ENCODE measurements around the gene ACSF3. TPM values are rescaled to one million over a fixed set of nuclear protein-coding genes. Genes with fewer than 3 reads are reported as not detected.
"Not testable (repeated sequence)": the region's sequence is repeated elsewhere in the genome, so short reads cannot be mapped to it uniquely, and the experiment has no call there.

ACSF3 gene
- total RNA-seq, 2 experiments from 2014 or later = 57.3 to 62.0 TPM

GRCh38 chr16:89156740-89157645, 63.3 kb downstream of the ACSF3 start:
- POLR2A ChIA-PET = no interaction called here
- no peaks in the 10 kb centered on the region for H3K36me3 Mint-ChIP-seq (ENCODE audit: low read depth)
- CTCF ChIA-PET = interaction anchor here (2.5 kb wide), 1 partner anchor 10 kb away, joined by 10 read pairs; no protein-coding TSS in a partner anchor
- DNase-seq = no peak
- H3K27me3 Mint-ChIP-seq = no peaks in the 10 kb centered on the region
- peaks cover 17% of the 10 kb centered on the region for H3K9me3 Mint-ChIP-seq
- no peak overlapping the region for H3K4me3 Mint-ChIP-seq
- peaks cover 2% of the 10 kb centered on the region for H3K4me1 Mint-ChIP-seq
- H3K27ac Mint-ChIP-seq = no peak overlapping the region

GRCh38 chr16:89157778-89158177, 64.1 kb downstream of the ACSF3 start:
- no peak for DNase-seq
- Mint-ChIP-seq H3K27me3 (no peaks in the 10 kb centered on the region), H3K9me3 (peaks cover 17% of the 10 kb centered on the region), H3K4me1 (no peaks in the 10 kb centered on the region), H3K4me3 (no peak overlapping the region), H3K36me3 (ENCODE audit: low read depth) (no peaks in the 10 kb centered on the region), H3K27ac (no peak overlapping the region)
- CTCF ChIA-PET = no interaction called here
- POLR2A ChIA-PET = no interaction called here

- H3K27ac Mint-ChIP-seq = no peak overlapping the region
- DNase-seq = no peak
- H3K27me3 Mint-ChIP-seq = no peaks in the 10 kb centered on the region
- ChIA-PET POLR2A (no interaction called here), CTCF (no interaction called here)
- H3K9me3 Mint-ChIP-seq = peaks cover 17% of the 10 kb centered on the region
- no peak overlapping the region for H3K4me3 Mint-ChIP-seq
- H3K36me3 Mint-ChIP-seq (ENCODE audit: low read depth) = no peaks in the 10 kb centered on the region
- no peaks in the 10 kb centered on the region for H3K4me1 Mint-ChIP-seq
Measured at GRCh38 chr16:89159066-89159849, 65.6 kb downstream of the ACSF3 start.

GRCh38 chr16:89159850-89160354, 66.2 kb downstream of the ACSF3 start:
- Mint-ChIP-seq H3K36me3 (ENCODE audit: low read depth) (no peaks in the 10 kb centered on the region), H3K4me1 (no peaks in the 10 kb centered on the region), H3K27ac (no peak overlapping the region), H3K9me3 (peaks cover 17% of the 10 kb centered on the region), H3K27me3 (no peaks in the 10 kb centered on the region), H3K4me3 (no peak overlapping the region)
- POLR2A ChIA-PET = no interaction called here
- CTCF ChIA-PET = no interaction called here
- DNase-seq = no peak

- Mint-ChIP-seq H3K4me3 (no peak overlapping the region), H3K36me3 (ENCODE audit: low read depth) (no peaks in the 10 kb centered on the region), H3K27me3 (no peaks in the 10 kb centered on the region), H3K4me1 (no peaks in the 10 kb centered on the region), H3K27ac (no peak overlapping the region), H3K9me3 (peaks cover 17% of the 10 kb centered on the region)
- ChIA-PET CTCF (interaction anchor here (0.9 kb wide), 1 partner anchor 10 kb away, joined by 3 read pairs; no protein-coding TSS in a partner anchor), POLR2A (no interaction called here)
- no peak for DNase-seq
Measured at GRCh38 chr16:89160977-89161701, 67.5 kb downstream of the ACSF3 start.

GRCh38 chr16:89161763-89162713, 68.4 kb downstream of the ACSF3 start:
- Mint-ChIP-seq H3K4me3 (no peak overlapping the region), H3K27ac (no peak overlapping the region), H3K36me3 (ENCODE audit: low read depth) (no peaks in the 10 kb centered on the region), H3K4me1 (no peaks in the 10 kb centered on the region), H3K27me3 (no peaks in the 10 kb centered on the region), H3K9me3 (peaks cover 17% of the 10 kb centered on the region)
- ChIA-PET CTCF (no interaction called here), POLR2A (no interaction called here)
- DNase-seq = no peak

GRCh38 chr16:89163297-89163696, 69.6 kb downstream of the ACSF3 start:
- H3K9me3 Mint-ChIP-seq = peaks cover 8% of the 10 kb centered on the region
- ChIA-PET POLR2A (interaction anchor here (0.8 kb wide), 1 partner anchor 8 kb away, joined by 3 read pairs; no protein-coding TSS in a partner anchor), CTCF (no interaction called here)
- DNase-seq = no peak
- peaks cover 2% of the 10 kb centered on the region for H3K4me1 Mint-ChIP-seq
- no peaks in the 10 kb centered on the region for H3K27me3 Mint-ChIP-seq
- H3K27ac Mint-ChIP-seq = no peak overlapping the region
- no peaks in the 10 kb centered on the region for H3K36me3 Mint-ChIP-seq (ENCODE audit: low read depth)
- no peak overlapping the region for H3K4me3 Mint-ChIP-seq

- H3K27ac Mint-ChIP-seq = no peak overlapping the region
- POLR2A ChIA-PET = no interaction called here
- no peak for DNase-seq
- no peaks in the 10 kb centered on the region for H3K27me3 Mint-ChIP-seq
- H3K4me1 Mint-ChIP-seq = peaks cover 2% of the 10 kb centered on the region
- H3K36me3 Mint-ChIP-seq (ENCODE audit: low read depth) = no peaks in the 10 kb centered on the region
- peaks cover 2% of the 10 kb centered on the region for H3K9me3 Mint-ChIP-seq
- no peak overlapping the region for H3K4me3 Mint-ChIP-seq
- CTCF ChIA-PET = no interaction called here
Measured at GRCh38 chr16:89164436-89164835, 70.8 kb downstream of the ACSF3 start.

GRCh38 chr16:89164847-89165680, 71.4 kb downstream of the ACSF3 start:
- Mint-ChIP-seq H3K27ac (no peak overlapping the region), H3K27me3 (no peaks in the 10 kb centered on the region), H3K9me3 (no peaks in the 10 kb centered on the region), H3K4me1 (peaks cover 2% of the 10 kb centered on the region), H3K4me3 (no peak overlapping the region), H3K36me3 (ENCODE audit: low read depth) (no peaks in the 10 kb centered on the region)
- DNase-seq = no peak
- ChIA-PET CTCF (no interaction called here), POLR2A (no interaction called here)

- POLR2A ChIA-PET; CTCF ChIA-PET; H3K27ac Mint-ChIP-seq; H3K36me3 Mint-ChIP-seq (ENCODE audit: low read depth); H3K4me1 Mint-ChIP-seq; H3K27me3 Mint-ChIP-seq; H3K4me3 Mint-ChIP-seq; H3K9me3 Mint-ChIP-seq; DNase-seq: not testable (repeated sequence)
Measured at GRCh38 chr16:89165681-89165979, 72.0 kb downstream of the ACSF3 start.

GRCh38 chr16:89166696-89167424, 73.2 kb downstream of the ACSF3 start:
- ChIA-PET POLR2A (no interaction called here), CTCF (interaction anchor here (0.9 to 2.1 kb wide), 16 partner anchors 11 to 431 kb away, joined by 3 to 11 read pairs (median 4); partner anchors contain the start of genes APRT and ZNF778)
- Mint-ChIP-seq H3K36me3 (ENCODE audit: low read depth) (no peaks in the 10 kb centered on the region), H3K4me1 (peaks cover 11% of the 10 kb centered on the region), H3K27me3 (peaks cover 3% of the 10 kb centered on the region), H3K4me3 (no peak overlapping the region), H3K9me3 (no peaks in the 10 kb centered on the region), H3K27ac (no peak overlapping the region)
- no peak for DNase-seq

Measured in activated CD4-positive, alpha-beta T cell treated with anti-CD3 and anti-CD28 coated beads, Interleukin-2, amount 10 ng/mL, durations not matched to agents 7 days and 5 days (primary cell).